Naive B cell (primary cell): Measurements from ENCODE around the gene EIF2B4. TPM values are rescaled to one million over a fixed set of nuclear protein-coding genes. Genes with fewer than 3 reads are reported as not detected.

Source experiments
- ATAC-seq, 2 donors: fragments of 150-1000 bp; cut with Tn5 transposase; 2 replicates each; pipeline ENCODE4 v1.10.0; 2021; ENCODE audit warnings: low read depth in 2 of 2, mild to moderate bottlenecking in 2 of 2, moderate library complexity in 2 of 2
- DNase-seq: peaks from one replicate; pipeline ENCODE4 v3.0.0; 2022
- H3K27ac Mint-ChIP-seq, 6 donors: one replicate each; pipeline ENCODE4 v1.8.0; 2020 to 2022; ENCODE audit warnings: mild to moderate bottlenecking in 6 of 6, mixed read lengths in 6 of 6, moderate library complexity in 5 of 6, inconsistent platforms in 2 of 6
- H3K27me3 Mint-ChIP-seq, 3 donors: one replicate each; pipeline ENCODE4 v1.8.0; 2021 to 2022; ENCODE audit warnings: mixed read lengths in 3 of 3, mild to moderate bottlenecking in 1 of 3
- H3K36me3 Mint-ChIP-seq, 2 donors: one replicate each; pipeline ENCODE4 v1.8.0; 2020 to 2022; ENCODE audit warnings: mixed read lengths in 2 of 2, inconsistent platforms in 1 of 2, mild to moderate bottlenecking in 1 of 2
- H3K4me1 Mint-ChIP-seq, 3 donors: one replicate each; pipeline ENCODE4 v1.8.0; 2020 to 2022; ENCODE audit warnings: mixed read lengths in 3 of 3, inconsistent platforms in 1 of 3, mild to moderate bottlenecking in 1 of 3, moderate library complexity in 1 of 3
- H3K4me3 Mint-ChIP-seq, 8 donors: one replicate each; pipeline ENCODE4 v1.8.0; 2020 to 2022; ENCODE audit warnings: mild to moderate bottlenecking in 8 of 8, mixed read lengths in 8 of 8, moderate library complexity in 8 of 8, inconsistent platforms in 2 of 8
- H3K9me3 Mint-ChIP-seq, 7 donors: one replicate each; pipeline ENCODE4 v1.8.0; 2020 to 2022; ENCODE audit warnings: mixed read lengths in 7 of 7, mild to moderate bottlenecking in 5 of 7, inconsistent platforms in 2 of 7, moderate library complexity in 1 of 7
- polyA plus RNA-seq, 6 donors: library from polyadenylated mRNA; unstranded; fragments of 300-500 nt; fragmentation: Illumina TruSeq; gene quantifications; one replicate each; pipeline ENCODE4 v1.2.3, GENCODE V29; 2021; ENCODE audit warnings: low read depth in 6 of 6

EIF2B4 gene
- 10 to 100 TPM; 16.3 to 38.9 (median 30.3) TPM for polyA plus RNA-seq

DNA sequence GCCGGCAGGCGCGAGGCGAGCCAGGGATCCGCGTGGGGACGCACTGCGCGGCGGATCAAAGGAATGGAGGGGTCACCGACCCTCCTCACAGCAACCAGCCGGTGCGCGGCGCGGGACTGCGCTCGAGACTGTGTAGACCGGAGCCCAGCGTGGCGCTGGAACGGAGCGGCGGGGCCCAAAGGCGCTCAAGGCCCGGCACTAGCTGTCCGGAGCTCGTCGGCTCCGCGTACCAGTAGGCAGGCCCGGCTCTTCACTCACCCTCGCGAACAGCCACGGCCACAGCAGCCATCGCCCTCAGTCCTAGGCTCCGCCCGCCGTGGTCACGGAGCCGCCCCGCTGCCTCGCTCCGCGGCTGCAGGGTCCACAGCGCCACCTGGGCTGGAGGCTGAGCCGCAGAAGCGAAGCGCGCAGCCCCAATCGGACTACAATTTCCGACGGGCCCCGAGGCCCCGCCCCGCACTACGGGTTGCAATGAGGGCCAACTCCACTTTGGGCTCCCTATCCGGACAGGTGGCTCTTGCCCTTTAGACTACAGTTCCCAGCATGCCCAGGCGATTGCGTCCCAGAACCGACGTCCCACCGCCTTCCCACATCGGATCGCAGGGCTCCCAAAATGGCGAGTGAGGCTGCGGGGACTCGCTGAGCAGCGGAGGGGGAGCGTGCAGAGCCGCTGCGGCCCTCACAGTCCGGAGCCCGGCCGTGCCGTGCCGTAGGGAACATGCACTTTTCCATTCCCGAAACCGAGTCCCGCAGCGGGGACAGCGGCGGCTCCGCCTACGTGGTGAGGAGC is at the start of gene EIF2B4, which contains the start of gene SNX17:
EIF2B4 (minus strand) TSS at position 313 of the 790 bp plus-strand sequence; CDS start at position 289, 24 bp downstream.
SNX17 (plus strand) TSS at position 591 of the 790 bp plus-strand sequence; CDS start at position 719, 128 bp downstream.
- no peaks in the 10 kb centered on the region for H3K9me3 Mint-ChIP-seq
- peak within 1 kb of the TSS; percentile 92 to 100 (median 96) for H3K27ac Mint-ChIP-seq
- H3K27me3 Mint-ChIP-seq = no peaks in the 10 kb centered on the region
- ATAC-seq (peak; percentile 87 to 88), DNase-seq (peak; percentile 100)
- H3K4me1 Mint-ChIP-seq = peaks cover 40 to 48% (median 47%) of the 10 kb centered on the region in 3 donors
- peaks cover 7 to 14% of the 10 kb centered on the region in 2 donors for H3K36me3 Mint-ChIP-seq
- H3K4me3 Mint-ChIP-seq = peak within 1 kb of the TSS; percentile 83 to 99 (median 96)

- H3K4me1 Mint-ChIP-seq = peaks cover 0 to 5% (median 0%) of the 10 kb centered on the region in 3 donors
- H3K27me3 Mint-ChIP-seq = peaks cover 0 to 16% (median 9%) of the 10 kb centered on the region in 3 donors
- peak overlapping the region in 2 of 8 donors; percentile 21 to 33 for H3K4me3 Mint-ChIP-seq
- H3K27ac Mint-ChIP-seq = no peak overlapping the region
- peaks cover 0 to 8% of the 10 kb centered on the region in 2 donors for H3K36me3 Mint-ChIP-seq
- no peak for ATAC-seq
- H3K9me3 Mint-ChIP-seq = peaks cover 0 to 5% (median 0%) of the 10 kb centered on the region in 7 donors
- DNase-seq = no peak
Measured at GRCh38 chr2:27416151-27416550, 46.0 kb upstream of the EIF2B4 start.

DNA sequence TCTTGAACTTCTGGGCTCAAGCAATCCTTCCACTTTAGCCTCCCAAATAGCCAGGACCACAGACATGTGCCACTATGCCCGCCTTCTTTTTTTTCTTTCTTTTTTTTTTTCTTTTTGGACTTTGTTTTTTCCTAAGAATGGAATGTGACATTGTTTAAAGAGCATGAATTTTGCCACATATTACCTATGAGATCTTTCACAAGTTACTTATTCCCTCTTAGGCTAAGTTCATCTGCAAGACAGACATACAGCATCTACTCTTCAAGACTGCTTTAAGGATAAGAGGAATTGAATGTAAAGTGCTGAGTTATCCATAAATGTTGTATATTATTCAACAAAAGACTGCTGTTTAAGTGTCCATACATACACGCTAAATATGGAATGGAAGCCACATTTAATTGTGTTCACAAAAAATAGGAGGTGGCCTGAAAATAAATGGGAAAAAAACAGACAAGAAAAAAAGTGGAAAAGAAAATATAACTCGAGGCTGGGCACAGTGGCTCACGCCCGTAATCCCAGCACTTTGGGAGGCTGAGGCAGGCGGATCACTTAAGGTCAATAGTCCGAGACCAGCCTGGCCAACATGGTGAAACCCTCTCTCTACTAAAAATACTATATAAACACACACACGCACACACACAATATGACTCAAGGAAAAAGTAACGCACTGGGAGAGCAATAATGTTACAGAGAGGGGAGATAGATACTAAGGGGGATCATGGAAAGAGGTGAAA is 42.4 kb upstream of the EIF2B4 start:
- ATAC-seq = no peak
- Mint-ChIP-seq H3K4me1 (peaks cover 16 to 22% (median 18%) of the 10 kb centered on the region in 3 donors), H3K27ac (peak overlapping the region in 2 of 6 donors; percentile 32 to 43), H3K27me3 (peaks cover 6 to 17% (median 9%) of the 10 kb centered on the region in 3 donors), H3K4me3 (peak overlapping the region in 3 of 8 donors; percentile 19 to 67 (median 51)), H3K9me3 (peaks cover 0 to 5% (median 0%) of the 10 kb centered on the region in 7 donors), H3K36me3 (peaks cover 0 to 8% of the 10 kb centered on the region in 2 donors)
- DNase-seq = no peak

GRCh38 chr2:27409321-27410073 is 39.4 kb upstream of the EIF2B4 start, which contains the start of gene PPM1G:
Gene PPM1G (minus strand): TSS chr2:27409591. CDS start chr2:27409422, 169 bp downstream.
- peaks cover 0 to 5% (median 0%) of the 10 kb centered on the region in 7 donors for H3K9me3 Mint-ChIP-seq
- ATAC-seq = peak; percentile 96
- H3K27ac Mint-ChIP-seq = peak within 1 kb of the TSS; percentile 81 to 99 (median 97)

GRCh38 chr2:27408601-27409320 is 38.6 kb upstream of the EIF2B4 start:
- DNase-seq (no peak), ATAC-seq (no peak)
- Mint-ChIP-seq H3K4me3 (peak overlapping the region; percentile 83 to 93 (median 90)), H3K9me3 (peaks cover 0 to 5% (median 0%) of the 10 kb centered on the region in 7 donors), H3K27me3 (peaks cover 6 to 17% (median 9%) of the 10 kb centered on the region in 3 donors), H3K36me3 (peaks cover 0 to 8% of the 10 kb centered on the region in 2 donors), H3K4me1 (peaks cover 21 to 36% (median 28%) of the 10 kb centered on the region in 3 donors), H3K27ac (peak overlapping the region; percentile 2 to 91 (median 84))

More at GRCh38 chr2:27409321-27410073, 39.4 kb upstream of the EIF2B4 start, which contains the start of gene PPM1G:
- peak; percentile 96 for DNase-seq
- peaks cover 6 to 17% (median 9%) of the 10 kb centered on the region in 3 donors for H3K27me3 Mint-ChIP-seq
- H3K4me1 Mint-ChIP-seq = peaks cover 21 to 36% (median 28%) of the 10 kb centered on the region in 3 donors
- H3K4me3 Mint-ChIP-seq = peak within 1 kb of the TSS; percentile 83 to 96 (median 93)
- H3K36me3 Mint-ChIP-seq = peaks cover 0 to 8% of the 10 kb centered on the region in 2 donors

GRCh38 chr2:27407798-27408491 is 37.8 kb upstream of the EIF2B4 start:
- peak overlapping the region; percentile 23 to 93 (median 90) for H3K4me3 Mint-ChIP-seq
- peaks cover 0 to 5% (median 0%) of the 10 kb centered on the region in 7 donors for H3K9me3 Mint-ChIP-seq
- H3K27ac Mint-ChIP-seq = peak overlapping the region; percentile 2 to 92 (median 87)
- no peak for DNase-seq
- no peak for ATAC-seq
- peaks cover 0 to 8% of the 10 kb centered on the region in 2 donors for H3K36me3 Mint-ChIP-seq
- peaks cover 21 to 41% (median 28%) of the 10 kb centered on the region in 3 donors for H3K4me1 Mint-ChIP-seq
- peaks cover 6 to 13% (median 6%) of the 10 kb centered on the region in 3 donors for H3K27me3 Mint-ChIP-seq

GRCh38 chr2:27400348-27401135 is 30.4 kb upstream of the EIF2B4 start:
- no peaks in the 10 kb centered on the region for H3K9me3 Mint-ChIP-seq
- no peaks in the 10 kb centered on the region for H3K27me3 Mint-ChIP-seq
- no peak for ATAC-seq
- H3K4me1 Mint-ChIP-seq = peaks cover 13 to 42% (median 24%) of the 10 kb centered on the region in 3 donors
- H3K4me3 Mint-ChIP-seq = no peak overlapping the region
- no peaks in the 10 kb centered on the region for H3K36me3 Mint-ChIP-seq
- H3K27ac Mint-ChIP-seq = peak overlapping the region in 5 of 6 donors; percentile 49 to 74 (median 63)
- no peak for DNase-seq

GRCh38 chr2:27398962-27399361 is 28.8 kb upstream of the EIF2B4 start:
- peaks cover 13 to 47% (median 24%) of the 10 kb centered on the region in 3 donors for H3K4me1 Mint-ChIP-seq
- no peak for ATAC-seq

DNA sequence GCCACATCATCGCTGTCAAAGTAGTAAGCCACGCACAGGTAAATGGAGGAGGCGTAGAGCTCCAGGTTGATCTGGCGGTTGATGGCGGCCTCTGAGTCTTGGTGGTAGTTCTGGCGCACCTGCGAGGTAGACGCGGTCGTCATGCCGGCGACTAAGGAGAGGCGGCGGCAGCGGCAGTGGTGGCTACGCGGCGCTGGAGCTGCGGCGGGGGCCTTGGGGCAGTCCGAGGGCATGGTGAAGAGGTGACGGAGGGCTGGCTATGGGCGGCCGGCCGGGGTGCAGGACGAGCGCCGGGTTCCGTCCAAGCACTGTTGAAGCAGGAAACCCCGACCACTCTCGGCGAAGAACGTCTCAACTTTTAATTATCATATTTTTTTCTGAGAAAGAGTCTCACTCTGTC is 23.1 kb upstream of the EIF2B4 start:
- Mint-ChIP-seq H3K4me1 (peaks cover 12 to 23% (median 18%) of the 10 kb centered on the region in 3 donors), H3K9me3 (no peaks in the 10 kb centered on the region), H3K36me3 (peaks cover 0 to 5% of the 10 kb centered on the region in 2 donors), H3K4me3 (no peak overlapping the region), H3K27ac (no peak overlapping the region), H3K27me3 (no peaks in the 10 kb centered on the region)
- no peak for ATAC-seq
- no peak for DNase-seq

More at GRCh38 chr2:27398962-27399361, 28.8 kb upstream of the EIF2B4 start:
- Mint-ChIP-seq H3K4me3 (no peak overlapping the region), H3K27ac (peak overlapping the region in 2 of 6 donors; percentile 41 to 80), H3K27me3 (no peaks in the 10 kb centered on the region), H3K36me3 (no peaks in the 10 kb centered on the region), H3K9me3 (no peaks in the 10 kb centered on the region)
- DNase-seq = no peak

DNA sequence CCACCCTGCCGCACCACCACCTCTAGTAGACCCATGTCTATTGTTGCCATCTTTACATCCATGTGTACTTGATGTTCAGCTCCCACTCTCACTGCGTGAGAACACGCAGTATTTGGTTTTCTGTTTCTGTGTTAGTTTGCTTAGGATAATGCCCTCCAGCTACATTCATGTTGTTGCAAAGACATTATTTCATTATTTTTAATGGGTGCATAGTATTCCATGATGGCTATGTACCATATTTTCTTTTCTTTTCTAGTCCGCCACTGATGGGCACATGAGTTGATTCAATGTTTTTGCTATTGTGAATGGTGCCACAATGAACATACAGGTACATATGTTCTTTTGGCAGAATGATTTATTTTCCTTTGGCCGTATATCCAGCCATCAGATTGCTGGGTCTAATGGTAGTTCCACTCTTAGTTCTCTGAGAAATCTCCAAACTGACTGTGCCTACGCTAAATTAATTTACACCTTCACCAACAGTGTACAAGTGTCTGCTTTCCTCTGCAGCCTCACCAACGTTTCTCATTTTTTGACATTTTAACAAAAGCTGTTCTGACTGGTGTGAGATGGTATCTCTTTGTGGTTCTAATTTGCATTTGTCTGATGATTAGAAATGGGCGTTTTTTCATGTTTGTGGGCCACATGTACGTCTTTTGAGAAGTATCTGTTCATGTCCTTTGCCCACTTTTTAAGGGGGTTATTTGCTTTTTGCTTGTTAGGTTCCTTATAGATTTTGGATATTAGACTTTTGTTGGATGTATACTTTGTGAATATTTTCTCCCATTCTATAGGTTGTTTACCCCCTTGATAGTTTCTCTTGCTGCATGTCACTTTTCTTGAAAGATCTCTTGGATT is 20.9 kb upstream of the EIF2B4 start:
- Mint-ChIP-seq H3K4me1 (peaks cover 12 to 13% (median 13%) of the 10 kb centered on the region in 3 donors), H3K9me3 (no peaks in the 10 kb centered on the region), H3K27ac (peak overlapping the region in 1 of 6 donors; percentile 44), H3K4me3 (no peak overlapping the region), H3K27me3 (no peaks in the 10 kb centered on the region), H3K36me3 (peaks cover 5 to 7% of the 10 kb centered on the region in 2 donors)
- no peak for DNase-seq
- no peak for ATAC-seq
